Stimulated activated CD4-positive, alpha-beta T cell treated with anti-CD3 and anti-CD28 coated beads, Interleukin-4, amount 100 ng/mL, for 24 hours (primary cell): ENCODE data around the gene EHMT2.
"Not testable (repeated sequence)": the region's sequence is repeated elsewhere in the genome, so short reads cannot be mapped to it uniquely, and the experiment has no call there.

Experiments used
- DNase-seq: peaks from one replicate; pipeline ENCODE4 v3.0.0-alpha.2; 2020

EHMT2 gene

DNA sequence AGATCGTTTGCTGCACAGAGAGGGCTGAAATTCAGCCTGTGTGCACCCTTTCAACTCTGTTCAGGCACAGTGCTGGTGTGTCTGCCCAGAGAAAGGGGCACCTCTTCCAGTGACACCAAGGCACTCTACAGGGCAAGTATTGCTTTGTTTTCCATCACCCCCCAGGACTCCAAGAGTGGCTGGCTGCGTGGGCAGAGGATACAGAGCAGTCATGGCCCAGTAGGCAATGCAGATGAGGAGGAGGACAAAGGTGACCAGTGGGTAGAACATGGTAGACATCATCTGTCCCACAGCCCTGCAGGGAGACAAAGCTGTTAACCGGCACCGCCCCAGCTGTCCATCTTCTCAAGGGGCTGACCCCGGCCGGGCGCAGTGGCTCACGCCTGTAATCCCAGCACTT lies 28.2 kb downstream of the EHMT2 start:
- DNase-seq, result no peak

DNA sequence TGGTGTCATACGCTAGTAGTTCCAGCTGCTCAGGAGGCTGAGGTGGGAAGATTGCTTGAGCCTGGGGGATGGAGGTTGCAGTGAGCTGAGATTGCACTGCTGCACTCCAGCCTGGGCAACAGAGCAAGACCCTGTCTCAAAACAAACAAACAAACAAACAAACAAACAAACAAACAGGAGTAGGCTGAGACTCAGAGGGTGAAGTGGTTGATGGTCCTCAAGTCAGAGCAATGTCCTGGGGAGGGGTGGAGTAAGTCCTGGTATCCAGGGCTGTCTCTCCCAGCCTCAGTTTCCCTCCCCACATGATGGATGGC lies 28.9 kb downstream of the EHMT2 start:
- not testable (repeated sequence) for DNase-seq

DNA sequence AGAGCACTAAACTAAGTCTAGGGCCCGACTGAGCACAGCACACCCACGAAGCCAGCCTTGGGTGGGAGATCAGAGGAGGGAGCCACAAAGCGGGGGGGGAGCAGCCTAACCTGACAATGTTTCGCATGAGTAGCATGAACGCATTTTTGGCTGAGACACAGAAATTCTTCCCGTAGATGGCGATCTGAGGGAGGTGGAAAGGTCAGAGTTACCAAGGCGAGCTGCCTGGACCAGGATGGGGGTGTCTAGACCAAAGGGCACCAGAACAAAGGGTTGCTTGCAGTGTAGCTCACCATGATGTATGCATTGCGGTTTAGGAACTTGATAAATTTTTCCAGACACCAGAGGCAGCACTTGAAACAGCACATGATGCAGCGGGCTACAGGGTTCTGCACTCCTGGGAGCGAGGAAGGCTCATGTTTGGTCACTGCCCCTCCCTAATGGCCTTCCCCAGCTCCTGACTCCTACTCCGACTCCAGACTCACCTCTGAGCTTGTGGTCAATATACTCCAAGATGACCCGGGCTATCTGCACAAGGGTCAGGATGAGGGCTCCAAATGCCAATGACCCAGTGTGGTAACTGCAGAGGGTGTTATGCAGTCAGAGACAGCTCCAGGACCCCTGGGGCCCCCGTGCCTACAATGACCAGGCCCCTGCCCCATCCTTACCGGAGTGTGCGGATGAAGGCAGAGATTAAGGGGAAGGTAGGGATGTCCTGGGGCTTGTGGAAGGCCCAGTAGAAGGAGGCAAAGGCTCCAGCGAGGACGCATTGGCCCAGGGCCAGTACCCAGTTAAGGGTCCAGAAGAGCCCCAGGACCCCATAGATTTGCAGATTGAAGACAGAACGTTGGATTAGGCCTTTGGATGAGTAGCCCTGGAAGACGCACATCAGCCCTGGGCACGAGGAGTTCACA lies 32.0 kb downstream of the EHMT2 start:
- DNase-seq, result no peak

DNA sequence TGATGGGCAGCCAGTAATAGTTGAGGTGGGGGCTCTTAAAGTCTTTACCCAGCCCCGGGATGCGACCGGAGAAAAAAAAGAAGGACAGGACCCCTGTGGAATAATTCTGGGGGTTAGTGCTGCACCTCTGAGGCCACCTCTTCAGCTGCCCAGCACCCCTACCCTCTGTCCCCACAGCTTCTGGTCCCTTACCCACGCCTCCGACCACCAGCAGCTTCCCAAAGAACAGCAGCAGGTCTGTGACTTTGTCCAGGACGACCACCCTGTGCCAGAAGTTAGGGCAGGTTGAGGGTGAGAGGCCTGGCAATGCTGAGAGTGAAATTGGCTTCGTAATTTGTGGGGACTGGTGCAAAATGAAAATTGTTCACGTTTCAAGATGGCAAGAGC lies 32.7 kb downstream of the EHMT2 start:
- no peak for DNase-seq

DNA sequence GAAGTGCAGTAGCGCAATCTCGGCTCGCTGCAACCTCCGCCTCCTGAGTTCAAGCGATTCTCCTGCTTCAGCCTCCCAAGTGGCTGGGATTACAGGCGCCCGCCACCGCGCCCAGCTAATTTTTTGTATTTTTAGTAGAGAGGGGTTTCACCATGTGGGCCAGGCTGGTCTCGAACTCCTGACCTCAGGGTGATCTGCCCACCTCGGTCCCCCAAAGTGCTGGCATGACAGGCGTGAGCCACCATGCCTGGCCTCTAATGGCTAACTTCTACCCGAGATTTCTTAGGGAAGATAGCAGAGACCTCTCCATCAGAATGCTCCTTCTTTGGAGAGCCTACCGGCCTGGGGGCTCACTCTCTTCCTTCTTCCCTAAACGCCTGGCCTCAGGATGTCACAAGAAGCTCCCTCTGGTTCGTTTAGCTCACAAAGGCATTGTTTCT lies 33.4 kb downstream of the EHMT2 start:
- DNase-seq, result not testable (repeated sequence)

DNA sequence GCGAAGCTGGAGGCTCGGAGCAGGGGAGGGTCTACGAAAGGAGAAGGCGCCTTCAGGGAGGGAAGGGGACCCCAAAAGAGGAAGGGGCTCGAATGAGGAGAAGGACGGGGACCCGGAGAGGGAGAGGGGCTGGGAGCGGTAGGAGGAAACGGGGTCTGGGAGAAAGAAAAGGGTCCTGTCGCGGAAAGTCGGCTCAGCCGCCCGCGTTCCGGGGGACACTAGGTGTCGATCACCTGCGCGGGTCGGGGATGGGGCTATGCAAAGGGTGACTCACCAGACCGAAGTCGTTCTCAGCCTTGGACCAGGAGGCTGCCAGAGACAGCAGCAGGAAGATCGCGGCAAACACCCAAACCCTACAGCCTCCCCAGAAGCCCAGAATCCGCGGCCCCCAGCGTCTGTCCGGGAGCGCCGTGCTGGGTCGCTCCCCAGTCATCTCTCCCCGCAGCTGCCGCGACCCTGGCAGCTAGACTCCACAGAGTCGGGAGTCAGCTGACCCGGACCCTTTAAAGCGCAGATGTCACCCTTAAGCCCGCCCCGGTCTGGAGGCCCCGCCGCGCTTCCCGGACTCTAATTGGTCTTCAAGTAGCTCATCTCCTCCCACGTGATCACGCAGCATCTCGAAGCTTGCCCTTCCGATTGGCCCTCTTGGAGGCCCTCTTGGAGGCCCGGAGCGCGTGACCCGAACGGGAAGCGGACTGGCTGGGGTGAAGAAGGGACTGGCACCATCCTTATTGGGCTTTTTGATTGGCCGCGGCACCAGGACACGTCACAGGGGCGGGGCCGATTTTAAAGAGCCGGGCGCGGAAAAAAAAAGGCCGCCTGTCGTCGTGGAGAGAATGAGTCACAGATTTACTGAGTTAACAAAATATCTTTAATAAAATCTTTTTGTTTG lies 34.9 kb downstream of the EHMT2 start, which contains the start of gene NEU1:
Gene NEU1 (minus strand): TSS at position 478 of the 892 bp plus-strand sequence. CDS start 45 bp downstream, at position 433.
- peak; percentile 100 for DNase-seq

DNA sequence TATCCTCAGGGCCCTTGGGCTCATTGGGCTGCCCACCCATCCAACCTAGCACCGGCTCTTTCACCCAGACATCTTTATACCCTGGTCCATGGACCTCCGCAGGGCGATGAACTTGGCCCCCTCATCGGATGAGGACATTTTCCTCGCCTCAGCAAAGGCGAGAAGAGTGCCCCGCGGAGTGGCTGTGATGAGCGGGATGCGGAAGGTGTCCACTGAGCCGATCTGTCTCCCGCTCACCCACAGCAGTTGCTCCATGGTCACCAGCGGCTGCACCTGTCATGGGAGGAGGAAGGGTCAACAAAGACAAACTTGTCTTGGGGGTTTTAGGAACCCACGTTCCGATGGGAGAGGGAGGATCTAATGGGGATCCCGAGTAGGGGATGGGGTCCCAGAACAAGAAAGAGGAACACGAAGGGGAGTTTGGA lies 35.6 kb downstream of the EHMT2 start:
- no peak for DNase-seq

DNA sequence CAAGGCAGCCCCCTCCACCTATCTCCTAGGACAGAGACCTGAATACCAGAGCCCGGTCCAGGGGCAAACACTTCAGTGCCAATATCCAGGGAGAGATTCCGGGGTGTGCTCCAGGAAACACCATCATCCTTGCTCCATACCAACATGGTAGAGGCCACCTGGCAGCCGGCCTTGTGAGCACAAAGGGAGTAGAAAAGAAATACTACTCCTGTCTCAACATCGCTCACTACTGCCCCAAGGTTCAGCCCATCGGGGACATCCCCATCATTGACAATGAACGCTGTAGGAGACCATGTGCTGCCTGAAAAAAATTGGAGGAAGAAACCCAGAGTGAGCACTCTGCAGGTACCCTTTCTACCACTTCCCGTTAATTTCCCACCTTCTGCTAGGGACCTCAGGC lies 36.3 kb downstream of the EHMT2 start:
- DNase-seq, result no peak

DNA sequence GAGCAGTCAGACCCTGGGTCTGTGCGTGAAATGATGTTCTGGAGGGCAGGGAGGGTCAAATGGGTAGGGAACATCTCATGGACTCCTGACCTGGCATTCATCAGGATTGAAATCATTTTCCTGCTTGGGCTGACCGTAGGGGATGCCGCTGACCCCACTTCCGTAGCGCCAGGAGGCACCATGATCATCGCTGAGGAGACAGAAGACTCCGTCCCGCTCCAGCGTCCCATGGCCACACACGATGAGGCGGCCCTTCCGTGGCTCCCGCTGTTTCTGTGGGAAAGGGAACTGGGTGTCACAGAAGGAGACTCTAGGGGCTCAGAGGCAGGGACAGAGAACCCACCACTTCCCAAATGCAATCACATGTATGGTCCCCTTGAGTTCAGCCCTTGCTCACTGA lies 37.1 kb downstream of the EHMT2 start:
- DNase-seq, result no peak

DNA sequence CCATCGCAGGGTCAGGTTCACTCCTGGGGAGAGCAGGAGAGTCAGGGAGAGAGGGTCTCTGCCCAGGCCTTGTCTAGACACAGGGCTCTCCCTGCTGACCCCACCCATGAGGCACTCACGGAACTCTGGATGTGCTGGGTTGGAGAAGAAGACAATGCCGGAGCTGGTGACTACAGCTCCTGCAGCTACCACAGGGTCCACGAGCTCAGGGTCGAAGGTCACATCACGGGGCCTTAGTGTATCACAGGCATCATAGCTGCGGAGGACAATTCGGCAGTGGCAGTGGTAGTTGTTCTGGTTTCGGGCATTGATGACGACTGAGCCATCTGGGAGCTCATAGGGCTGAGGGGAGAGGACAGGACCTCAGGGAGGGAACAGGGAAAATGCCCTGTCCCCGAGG lies 37.6 kb downstream of the EHMT2 start:
- no peak for DNase-seq

DNA sequence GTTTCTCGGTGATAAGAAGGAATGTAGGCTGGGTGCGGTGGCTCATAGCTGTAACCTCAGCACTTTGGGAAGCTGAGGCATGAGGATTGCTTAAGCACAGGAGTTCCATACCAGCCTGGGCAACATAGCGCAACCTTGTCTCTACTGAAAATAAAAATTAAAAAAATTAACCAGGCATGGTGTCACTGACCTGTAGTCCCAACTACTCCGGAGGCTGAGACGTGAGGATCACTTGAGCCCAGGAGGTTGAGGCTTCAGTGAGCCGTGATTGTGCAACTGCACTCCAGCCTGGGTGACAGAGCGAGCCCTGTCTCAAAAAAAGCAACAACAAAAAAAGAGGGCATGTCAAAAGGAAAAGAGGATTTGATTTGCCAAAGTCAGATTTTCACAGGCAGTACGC lies 38.8 kb downstream of the EHMT2 start:
- no peak for DNase-seq

DNA sequence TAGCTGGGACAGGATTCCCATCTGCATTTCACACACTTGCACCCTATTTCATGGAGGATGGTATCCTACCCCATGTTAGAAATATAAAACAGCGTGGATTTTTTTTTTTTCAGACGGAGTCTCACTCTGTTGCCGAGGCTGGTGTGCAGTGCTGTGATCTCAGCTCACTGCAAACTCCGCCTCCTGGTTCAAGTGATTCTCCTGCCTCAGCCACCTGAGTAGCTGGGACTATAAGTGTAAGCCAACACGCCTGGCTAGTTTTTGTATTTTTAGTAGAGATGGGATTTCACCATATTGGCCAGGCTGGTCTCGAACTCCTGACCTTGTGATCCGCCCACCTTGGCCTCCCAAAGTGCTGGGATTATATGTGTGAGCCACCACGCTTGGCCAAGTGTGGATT lies 39.7 kb downstream of the EHMT2 start:
- not testable (repeated sequence) for DNase-seq

DNA sequence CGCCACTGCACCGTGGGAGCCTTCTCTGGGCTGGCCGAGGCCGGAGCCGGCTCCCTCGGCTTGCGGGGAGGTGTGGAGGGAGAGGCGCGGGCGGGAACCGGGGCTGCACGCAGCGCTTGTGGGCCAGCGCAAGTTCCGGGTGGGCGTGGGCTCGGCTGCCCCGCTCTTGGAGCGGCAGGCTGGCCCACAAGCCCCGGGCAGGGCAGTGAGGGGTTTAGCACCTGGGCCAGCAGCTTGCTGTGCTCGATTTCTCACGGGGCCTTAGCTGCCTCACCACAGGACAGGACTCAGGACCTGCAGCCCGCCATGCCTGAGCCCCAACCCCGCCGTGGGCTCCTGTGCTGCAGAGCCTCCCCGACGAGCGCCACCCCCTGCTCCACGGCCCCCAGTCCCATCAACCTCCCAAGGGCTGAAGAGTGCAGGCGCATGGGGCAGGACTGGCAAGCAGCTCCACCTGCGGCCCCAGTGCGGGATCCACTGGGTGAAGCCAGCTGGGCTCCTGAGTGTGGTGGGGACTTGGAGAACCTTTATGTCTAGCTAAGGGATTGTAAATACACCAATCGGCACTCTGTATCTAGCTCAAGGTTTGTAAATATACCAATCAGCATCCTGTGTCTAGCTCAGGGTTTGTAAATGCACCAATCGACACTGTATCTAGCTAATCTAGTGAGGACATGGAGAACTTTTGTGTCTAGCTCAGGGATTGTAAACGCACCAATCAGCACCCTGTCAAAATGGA lies 45.3 kb downstream of the EHMT2 start:
- DNase-seq, result not testable (repeated sequence)

DNA sequence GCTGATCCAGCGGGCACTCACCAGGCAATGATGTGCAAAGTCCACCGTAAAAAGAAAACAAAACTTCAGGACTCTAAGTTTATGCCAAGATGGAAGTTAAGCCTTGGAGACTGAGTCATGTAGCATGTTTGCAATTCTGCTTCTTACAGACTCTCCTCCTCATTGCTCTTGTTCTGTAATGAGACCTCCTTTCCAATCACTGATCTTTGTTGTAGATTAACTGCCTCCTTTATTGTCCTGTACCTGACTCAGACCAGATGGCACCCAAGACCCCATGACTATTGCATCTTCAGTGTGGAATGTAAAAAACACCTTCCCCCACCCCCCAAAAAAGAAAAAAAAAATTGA lies 46.0 kb downstream of the EHMT2 start:
- no peak for DNase-seq

DNA sequence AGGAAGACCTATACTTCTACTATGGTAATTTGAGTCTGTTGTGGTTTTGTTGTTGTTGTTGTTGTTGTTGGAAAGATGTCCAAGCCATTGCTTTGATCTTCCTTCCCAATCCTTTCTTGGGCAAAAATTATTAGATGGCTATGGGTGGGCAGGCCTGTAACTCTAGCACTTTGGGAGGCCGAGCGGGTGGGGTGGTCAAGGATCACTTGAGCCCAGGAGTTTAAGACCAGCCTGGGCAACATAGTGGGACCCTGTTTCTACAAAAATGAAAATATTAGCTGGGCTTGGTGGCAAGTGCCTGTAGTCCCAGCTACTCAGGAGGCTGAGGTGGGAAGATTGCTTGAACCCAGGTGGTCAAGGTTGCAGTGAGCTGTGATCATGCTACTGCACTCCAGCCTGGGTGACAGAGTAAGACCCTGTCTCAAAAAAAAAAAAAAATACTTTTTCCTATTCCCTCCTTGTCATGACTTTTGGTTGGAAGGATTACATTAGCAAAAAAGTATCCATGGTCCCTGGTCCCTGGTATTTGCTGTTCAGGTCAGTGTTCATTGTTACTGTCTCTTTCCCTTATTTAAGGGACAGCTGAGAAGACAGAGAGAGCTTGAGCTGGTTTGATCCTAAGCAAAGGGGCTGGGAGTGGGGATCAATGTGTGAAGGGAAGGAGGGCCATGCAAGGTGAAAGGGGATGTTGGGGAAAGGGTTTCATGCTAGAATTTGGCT lies 46.6 kb downstream of the EHMT2 start:
- no peak for DNase-seq

DNA sequence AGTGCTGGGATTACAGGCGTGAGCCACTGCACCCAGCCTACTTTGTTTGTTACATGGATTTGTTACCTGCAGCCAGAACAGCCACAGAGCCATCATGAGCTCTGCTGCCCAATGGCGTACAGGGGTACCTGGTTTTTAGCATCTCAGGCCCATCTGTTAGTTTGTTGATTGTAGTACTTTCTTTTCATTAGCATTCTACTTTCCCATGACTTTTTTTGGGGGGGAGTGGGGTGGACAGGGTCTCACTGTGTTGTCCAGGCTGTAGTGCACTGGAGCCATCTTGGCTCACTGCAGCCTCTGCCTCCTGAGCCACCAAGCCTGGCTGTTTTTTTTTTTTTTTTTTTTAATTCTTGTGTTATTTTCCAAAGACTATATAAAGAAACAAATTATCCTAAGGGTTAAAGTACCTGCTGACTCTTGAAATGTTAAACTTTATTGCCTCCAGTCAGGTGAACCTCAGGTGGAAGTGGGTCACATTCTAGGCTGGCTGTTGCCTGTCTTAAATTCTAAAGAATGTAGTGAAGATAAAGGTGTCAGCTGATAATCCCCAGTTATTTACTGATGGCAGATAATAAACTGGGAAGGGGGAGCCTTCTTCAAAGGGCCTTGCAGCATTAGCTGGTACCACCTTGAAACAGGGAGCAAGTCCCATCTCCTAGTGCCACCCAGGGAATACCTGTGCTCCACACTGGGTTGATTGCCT lies 50.1 kb downstream of the EHMT2 start:
- DNase-seq, result no peak

DNA sequence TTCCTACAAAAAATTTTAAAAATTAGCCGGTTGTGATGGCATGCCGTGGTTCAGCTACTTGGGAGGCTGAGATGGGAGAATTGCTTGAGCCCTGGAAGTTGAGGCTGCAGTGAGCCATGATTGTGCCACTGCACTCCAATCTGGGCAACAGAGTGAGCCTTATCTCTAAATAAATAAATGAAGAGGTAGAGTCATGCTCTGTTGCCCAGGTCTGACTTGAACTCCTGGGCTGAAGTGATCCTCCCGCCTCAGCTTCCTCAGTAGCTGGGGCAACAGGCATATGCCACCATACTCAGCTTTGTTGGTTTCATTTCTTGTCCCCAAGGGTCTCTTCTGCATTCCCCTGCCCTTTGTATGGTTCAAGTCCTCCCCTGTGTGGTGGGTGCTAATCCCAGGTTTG lies 53.0 kb downstream of the EHMT2 start:
- no peak for DNase-seq

DNA sequence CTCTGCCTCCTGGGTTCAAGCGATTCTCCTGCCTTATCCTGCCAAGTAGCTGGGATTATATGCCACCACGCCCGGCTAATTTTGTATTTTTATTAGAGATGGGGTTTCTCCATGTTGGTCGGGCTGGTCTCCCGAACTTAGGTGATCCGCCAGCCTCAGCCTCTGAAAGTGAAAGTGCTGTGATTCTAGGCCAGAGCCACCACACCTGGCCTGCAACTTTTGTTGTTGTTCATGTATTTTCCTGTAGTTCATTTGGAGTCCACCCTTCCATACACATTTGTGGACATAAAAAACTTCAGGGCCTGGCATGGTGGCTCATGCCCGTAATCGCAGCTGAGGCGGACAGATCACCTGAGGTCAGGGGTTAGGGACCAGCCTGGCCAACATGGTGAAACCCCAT lies 55.4 kb downstream of the EHMT2 start:
- DNase-seq, result no peak

DNA sequence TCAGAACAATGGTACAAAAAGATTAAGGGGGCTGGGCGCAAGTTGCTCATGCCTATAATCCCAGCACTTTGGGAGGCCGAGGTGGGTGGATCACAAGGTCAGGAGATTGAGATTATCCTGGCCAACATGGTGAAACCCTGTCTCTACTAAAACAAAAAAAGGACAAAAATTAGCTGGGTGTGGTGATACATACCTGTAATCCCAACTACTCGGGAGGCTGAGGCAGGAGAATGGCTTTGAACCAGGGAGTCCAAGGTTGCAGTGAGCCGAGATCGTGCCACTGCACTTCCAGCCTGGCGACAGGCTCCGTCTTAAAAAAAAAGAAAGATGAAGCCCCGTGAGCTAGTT lies 57.7 kb downstream of the EHMT2 start:
- not testable (repeated sequence) for DNase-seq

DNA sequence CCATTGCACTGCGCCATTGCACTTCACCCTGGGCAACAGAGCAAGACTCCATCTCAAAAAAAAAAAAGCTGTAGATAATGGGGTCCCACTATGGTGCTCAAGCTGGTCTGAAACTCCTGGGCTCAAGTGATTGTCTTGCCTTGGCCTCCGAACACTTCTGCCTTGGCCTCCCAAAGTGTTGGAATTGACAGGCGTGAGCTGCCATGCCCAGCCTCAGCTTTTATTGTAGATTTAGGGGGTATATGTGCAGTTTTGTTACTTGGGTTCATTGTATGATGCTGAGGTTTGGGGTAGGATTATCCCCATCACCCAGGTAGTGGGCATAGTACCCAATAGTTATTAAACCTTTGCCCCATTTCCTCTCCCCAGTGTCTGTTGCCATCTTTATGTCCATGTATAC lies 58.5 kb downstream of the EHMT2 start:
- DNase-seq, result no peak

DNA sequence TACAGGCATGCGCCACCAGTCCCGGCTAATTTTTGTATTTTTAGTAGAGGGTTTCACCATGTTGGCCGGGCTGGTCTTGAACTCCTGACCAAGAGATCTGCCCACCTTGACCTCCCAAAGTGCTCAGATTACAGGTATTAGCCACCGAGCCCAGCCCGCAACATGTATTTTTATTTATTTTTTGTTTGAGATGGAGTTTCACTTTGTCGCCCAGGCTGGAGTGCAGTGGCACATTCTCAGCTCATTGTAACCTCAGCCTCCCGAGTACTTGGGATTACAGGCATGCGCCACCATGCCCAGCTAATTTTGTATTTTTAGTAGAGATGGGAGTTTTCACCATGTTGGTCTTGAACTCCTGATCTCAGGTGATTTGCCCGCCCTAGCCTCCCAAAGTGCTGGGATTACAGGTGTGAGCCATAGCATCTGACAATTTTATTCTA lies 59.4 kb downstream of the EHMT2 start:
- DNase-seq, result not testable (repeated sequence)
